ENCODE data around the gene DSCAM.

GRCh38 chr21:40837456-40837855 is 9.5 kb downstream of the DSCAM start:
- TF ChIP-seq TAF1 (IDR thresholded peaks at IDR 0.05; ENCODE audit: low read depth) (no peak), MAX (IDR thresholded peaks at IDR 0.05) (no peak), FOXM1 (IDR thresholded peaks at IDR 0.05; ENCODE audit: borderline replicate concordance, low read depth) (no peak), REST (IDR thresholded peaks at IDR 0.05; ENCODE audit: low read depth) (no peak)

All from Ishikawa (cell line).